Neuron (in vitro differentiated cells): Measurements from ENCODE around the gene DNM1.

Experiments used
- H2AFZ ChIP-seq: one replicate; pipeline ENCODE4 v1.6.1; 2013; ENCODE audit warnings: low read depth, mild to moderate bottlenecking, inconsistent platforms, low read length, moderate library complexity
- H3K27me3 ChIP-seq: one replicate; pipeline ENCODE4 v1.6.1; 2013; ENCODE audit warnings: low read length; ENCODE audit not compliant: insufficient read depth
- H3K36me3 ChIP-seq: one replicate; pipeline ENCODE4 v1.6.1; 2013; ENCODE audit warnings: low read length; ENCODE audit not compliant: insufficient read depth
- H3K4me1 ChIP-seq: one replicate; pipeline ENCODE4 v1.6.1; 2013; ENCODE audit warnings: low read length; ENCODE audit not compliant: insufficient read depth
- H3K4me3 ChIP-seq: 2 replicates; pipeline ENCODE4 v1.5.1; 2013; ENCODE audit warnings: mild to moderate bottlenecking, low read length, moderate library complexity
- H3K9me3 ChIP-seq: one replicate; pipeline ENCODE4 v1.6.1; 2013; ENCODE audit warnings: low read length

The DNM1 gene

GRCh38 chr9:128203024-128203706 lies at the start of gene DNM1:
DNM1 (plus strand) TSS chr9:128203379; CDS start chr9:128203471, 92 bp downstream.
- Histone ChIP-seq H3K4me3 (peak within 1 kb of the TSS; percentile 76), H3K4me1 (peaks cover 22% of the 10 kb centered on the region), H3K9me3 (no peaks in the 10 kb centered on the region), H2AFZ (peak within 1 kb of the TSS; percentile 49), H3K36me3 (no peaks in the 10 kb centered on the region), H3K27me3 (no peaks in the 10 kb centered on the region)

- no peak overlapping the region for H3K4me3 ChIP-seq
- no peaks in the 10 kb centered on the region for H3K36me3 ChIP-seq
- H3K9me3 ChIP-seq = no peaks in the 10 kb centered on the region
- no peaks in the 10 kb centered on the region for H3K4me1 ChIP-seq
- H2AFZ ChIP-seq = no peak overlapping the region
- peaks cover 3% of the 10 kb centered on the region for H3K27me3 ChIP-seq
Measured at GRCh38 chr9:128153947-128154695, 49.1 kb upstream of the DNM1 start.

GRCh38 chr9:128155736-128156500 lies 47.3 kb upstream of the DNM1 start:
- H3K9me3 ChIP-seq = no peaks in the 10 kb centered on the region
- H2AFZ ChIP-seq = no peak overlapping the region
- H3K27me3 ChIP-seq = peaks cover 3% of the 10 kb centered on the region
- no peak overlapping the region for H3K4me3 ChIP-seq
- H3K4me1 ChIP-seq = peaks cover 5% of the 10 kb centered on the region
- H3K36me3 ChIP-seq = no peaks in the 10 kb centered on the region

- peaks cover 25% of the 10 kb centered on the region for H3K36me3 ChIP-seq
- H2AFZ ChIP-seq = peak overlapping the region; percentile 73
- peak overlapping the region; percentile 47 for H3K4me3 ChIP-seq
- H3K4me1 ChIP-seq = peaks cover 10% of the 10 kb centered on the region
- H3K27me3 ChIP-seq = no peaks in the 10 kb centered on the region
- H3K9me3 ChIP-seq = no peaks in the 10 kb centered on the region
Measured at GRCh38 chr9:128159522-128159783, 43.7 kb upstream of the DNM1 start.

- Histone ChIP-seq H2AFZ (peak within 1 kb of the TSS; percentile 73), H3K4me3 (peak within 1 kb of the TSS; percentile 82), H3K9me3 (no peaks in the 10 kb centered on the region), H3K4me1 (peaks cover 10% of the 10 kb centered on the region), H3K36me3 (peaks cover 28% of the 10 kb centered on the region), H3K27me3 (no peaks in the 10 kb centered on the region)
Measured at GRCh38 chr9:128159784-128160602, 43.2 kb upstream of the DNM1 start, which contains the start of gene BBLN. BBLN (plus strand) TSS chr9:128160265; CDS start chr9:128160408, 143 bp downstream.

- Histone ChIP-seq H2AFZ (peak overlapping the region; percentile 59), H3K27me3 (no peaks in the 10 kb centered on the region), H3K9me3 (no peaks in the 10 kb centered on the region), H3K4me3 (peak overlapping the region; percentile 82), H3K36me3 (peaks cover 28% of the 10 kb centered on the region), H3K4me1 (peaks cover 10% of the 10 kb centered on the region)
Measured at GRCh38 chr9:128160603-128160987, 42.6 kb upstream of the DNM1 start.

GRCh38 chr9:128161215-128161902 lies 41.8 kb upstream of the DNM1 start:
- peaks cover 32% of the 10 kb centered on the region for H3K36me3 ChIP-seq
- no peaks in the 10 kb centered on the region for H3K27me3 ChIP-seq
- H3K9me3 ChIP-seq = no peaks in the 10 kb centered on the region
- no peak overlapping the region for H2AFZ ChIP-seq
- H3K4me3 ChIP-seq = peak overlapping the region; percentile 82
- peaks cover 10% of the 10 kb centered on the region for H3K4me1 ChIP-seq

GRCh38 chr9:128162215-128163026 lies 40.8 kb upstream of the DNM1 start:
- Histone ChIP-seq H3K36me3 (peaks cover 42% of the 10 kb centered on the region), H3K4me1 (peaks cover 10% of the 10 kb centered on the region), H3K9me3 (no peaks in the 10 kb centered on the region), H3K4me3 (no peak overlapping the region), H2AFZ (no peak overlapping the region), H3K27me3 (no peaks in the 10 kb centered on the region)

GRCh38 chr9:128163027-128163515 lies 40.1 kb upstream of the DNM1 start:
- Histone ChIP-seq H3K9me3 (no peaks in the 10 kb centered on the region), H3K27me3 (no peaks in the 10 kb centered on the region), H3K36me3 (peaks cover 49% of the 10 kb centered on the region), H3K4me3 (no peak overlapping the region), H3K4me1 (peaks cover 10% of the 10 kb centered on the region), H2AFZ (no peak overlapping the region)

- H2AFZ ChIP-seq = no peak overlapping the region
- H3K4me3 ChIP-seq = no peak overlapping the region
- H3K36me3 ChIP-seq = peaks cover 53% of the 10 kb centered on the region
- no peaks in the 10 kb centered on the region for H3K9me3 ChIP-seq
- no peaks in the 10 kb centered on the region for H3K27me3 ChIP-seq
- peaks cover 10% of the 10 kb centered on the region for H3K4me1 ChIP-seq
Measured at GRCh38 chr9:128163523-128164306, 39.5 kb upstream of the DNM1 start.

- H3K27me3 ChIP-seq = no peaks in the 10 kb centered on the region
- no peak overlapping the region for H3K4me3 ChIP-seq
- H3K9me3 ChIP-seq = no peaks in the 10 kb centered on the region
- H2AFZ ChIP-seq = no peak overlapping the region
- H3K36me3 ChIP-seq = peaks cover 60% of the 10 kb centered on the region
- H3K4me1 ChIP-seq = peaks cover 10% of the 10 kb centered on the region
Measured at GRCh38 chr9:128164307-128164885, 38.8 kb upstream of the DNM1 start.
